OCI-LY7 (cell line): ENCODE results near the gene NUDCD3. TPM values are rescaled to one million over a fixed set of nuclear protein-coding genes. Genes with fewer than 3 reads are reported as not detected.
A peak's percentile ranks its signal among the peaks of the same experiment; 100 is the strongest.

ENCODE experiments used
- BruUV-seq: library from RNA; stranded (reverse); fragments of 400-500 nt; replicated peaks from 2 replicates; lab custom pipeline; 2021; lab: Mats Ljungman, UMichigan
- CTCF ChIA-PET: fragments of 300-600 bp; sonication (Branson Sonifier 250); formaldehyde crosslinking; loops from one replicate; lab custom pipeline; 2022; ENCODE audit warnings: antibody characterized with exemption; ENCODE audit not compliant: unreplicated experiment; lab: Charles Lee
- POLR2A ChIA-PET: fragments of 300-600 bp; sonication (Branson Sonifier 250); formaldehyde crosslinking; loops from one replicate; lab custom pipeline; 2022; ENCODE audit warnings: antibody characterized with exemption; lab: Charles Lee
- DNase-seq: peaks from one replicate; pipeline ENCODE4 v3.0.0-alpha.2; 2015; ENCODE audit warnings: low spot score
- H2AFZ ChIP-seq: fragments of 200-600 bp; sonication (generic), shearing (Covaris generic); 2 replicates; pipeline ENCODE4 v1.6.1; 2014; ENCODE audit warnings: mild to moderate bottlenecking, antibody characterized with exemption, low read length, moderate library complexity
- H3K27ac ChIP-seq: fragments of 200-600 bp; sonication (generic); 2 replicates; pipeline ENCODE4 v1.5.1; 2014; ENCODE audit warnings: mixed run types, low read depth, mild to moderate bottlenecking, moderate library complexity, low read length, inconsistent platforms; ENCODE audit not compliant: poor library complexity, severe bottlenecking
- H3K36me3 ChIP-seq: fragments of 200-600 bp; sonication (generic); 2 replicates; pipeline ENCODE4 v1.6.1; 2014; ENCODE audit warnings: mild to moderate bottlenecking, antibody characterized with exemption, low read length, moderate library complexity, mixed read lengths; ENCODE audit not compliant: insufficient read depth
- H3K4me1 ChIP-seq: fragments of 200-600 bp; sonication (generic); 2 replicates; pipeline ENCODE4 v1.5.1; 2014; ENCODE audit warnings: mild to moderate bottlenecking, low read length; ENCODE audit not compliant: insufficient read depth, poor library complexity, severe bottlenecking
- H3K4me2 ChIP-seq: fragments of 200-600 bp; sonication (generic); 2 replicates; pipeline ENCODE4 v1.6.1; 2014; ENCODE audit warnings: mild to moderate bottlenecking, low read length
- H3K4me3 ChIP-seq: fragments of 200-600 bp; sonication (generic); 2 replicates; pipeline ENCODE4 v1.5.1; 2014; ENCODE audit warnings: mild to moderate bottlenecking, low read depth, low read length; ENCODE audit not compliant: poor library complexity, severe bottlenecking
- H3K79me2 ChIP-seq: fragments of 200-600 bp; sonication (generic); 2 replicates; pipeline ENCODE4 v1.6.1; 2016; ENCODE audit warnings: low read depth, mild to moderate bottlenecking, low read length, moderate library complexity, mixed read lengths; ENCODE audit not compliant: insufficient read depth
- H3K9me2 ChIP-seq: fragments of 200-600 bp; sonication (generic); 2 replicates; pipeline ENCODE4 v1.6.1; 2016; ENCODE audit warnings: mild to moderate bottlenecking, low read length, mixed read lengths; ENCODE audit not compliant: insufficient read depth
- H3K9me3 ChIP-seq: fragments of 200-600 bp; sonication (generic); 2 replicates; pipeline ENCODE4 v1.6.1; 2014; ENCODE audit warnings: mild to moderate bottlenecking, mixed run types, low read length, mixed read lengths
- H4K20me1 ChIP-seq: fragments of 200-600 bp; sonication (generic); 2 replicates; pipeline ENCODE4 v1.6.1; 2014; ENCODE audit warnings: mild to moderate bottlenecking, antibody characterized with exemption, low read length, moderate library complexity, mixed read lengths; ENCODE audit not compliant: insufficient read depth
- CTCF ChIP-seq: fragments of 200-600 bp; sonication (generic); conservative IDR thresholded peaks from 2 replicates; pipeline ENCODE4 v1.5.1; 2014; ENCODE audit warnings: mild to moderate bottlenecking, antibody characterized with exemption, low read length, moderate library complexity, mixed read lengths
- EZH2phosphoT487 ChIP-seq: fragments of 200-600 bp; sonication (generic); IDR thresholded peaks from 2 replicates; pipeline ENCODE4 v1.6.1; 2018; ENCODE audit warnings: low read depth, borderline replicate concordance, mild to moderate bottlenecking, mixed run types, antibody characterized with exemption, low read length, moderate library complexity, mixed read lengths
- intact Hi-C: fragments of 100-400 bp; cut with micrococcal nuclease; formaldehyde crosslinking; loops from one replicate; pipeline ENCODE4 v1.10.0; 2022; ENCODE audit not compliant: unreplicated experiment
- total RNA-seq, 2 experiments: library from RNA; depleted of rRNA in 1 of 2; stranded (reverse); fragments of >200 nt in 1 of 2; shearing (Covaris generic) in 1 of 2; gene quantifications; 2 replicates each; pipeline ENCODE4 v1.2.3, GENCODE V29; 2014 to 2022

NUDCD3 gene
- total RNA-seq, 2 experiments from 2014 or later, result 57.0 to 108 TPM

DNA sequence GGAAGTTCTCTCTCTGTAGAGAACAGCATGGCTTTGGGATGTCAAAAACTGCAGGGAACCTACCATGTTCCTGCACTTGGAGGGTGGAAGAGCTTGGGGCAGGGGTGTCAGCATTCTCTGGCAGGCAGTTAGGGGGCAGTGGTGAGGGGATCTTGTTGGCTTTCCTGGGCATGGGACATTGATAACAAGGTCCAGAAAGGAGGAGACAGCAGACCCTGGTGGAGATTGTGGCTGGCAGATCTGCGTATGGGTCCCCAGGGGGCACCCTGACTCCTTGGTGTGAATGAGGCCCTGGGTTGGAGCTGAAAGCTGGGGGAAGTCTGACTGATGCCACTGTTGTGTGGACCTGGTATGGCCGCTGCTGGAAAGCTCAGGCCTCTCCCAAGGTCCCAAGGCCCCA lies 142.2 kb downstream of the NUDCD3 start:
- Histone ChIP-seq H3K4me2 (no peak overlapping the region), H4K20me1 (no peaks in the 10 kb centered on the region), H3K9me2 (no peaks in the 10 kb centered on the region), H3K4me3 (no peak overlapping the region), H3K36me3 (no peaks in the 10 kb centered on the region), H3K9me3 (no peaks in the 10 kb centered on the region), H3K79me2 (no peaks in the 10 kb centered on the region), H3K27ac (no peak overlapping the region), H2AFZ (no peak overlapping the region), H3K4me1 (no peaks in the 10 kb centered on the region)
- TF ChIP-seq EZH2phosphoT487, result no peak
- TF ChIP-seq CTCF, result peak; percentile 80
- POLR2A ChIA-PET, result interaction anchor here (0.5 to 1.2 kb wide), 2 partner anchors 84 to 115 kb away, joined by 3 to 4 read pairs; no protein-coding TSS in a partner anchor
- peak; percentile 73 for DNase-seq
- intact Hi-C loops, result loop anchor here (1.0 kb wide), 2 partner anchors 129 to 217 kb away; no protein-coding TSS in a partner anchor
- BruUV-seq, result no TSS peak
- CTCF ChIA-PET, result interaction anchor here (0.8 to 1.2 kb wide), 2 partner anchors 30 to 187 kb away, joined by 3 to 4 read pairs; no protein-coding TSS in a partner anchor

GRCh38 chr7:44347546-44348114 lies 142.8 kb downstream of the NUDCD3 start:
- Histone ChIP-seq H3K36me3 (no peaks in the 10 kb centered on the region), H3K27ac (no peak overlapping the region), H3K9me3 (no peaks in the 10 kb centered on the region), H3K9me2 (no peaks in the 10 kb centered on the region), H4K20me1 (no peaks in the 10 kb centered on the region), H3K4me3 (no peak overlapping the region), H2AFZ (no peak overlapping the region), H3K4me2 (no peak overlapping the region), H3K79me2 (no peaks in the 10 kb centered on the region), H3K4me1 (no peaks in the 10 kb centered on the region)
- intact Hi-C loops, result loop anchor here (1.0 kb wide), 2 partner anchors 130 to 218 kb away; no protein-coding TSS in a partner anchor
- TF ChIP-seq CTCF (no peak), EZH2phosphoT487 (no peak)
- BruUV-seq, result no TSS peak
- CTCF ChIA-PET, result interaction anchor here (1.2 kb wide), 1 partner anchor 187 kb away, joined by 3 read pairs; no protein-coding TSS in a partner anchor
- no peak for DNase-seq
- POLR2A ChIA-PET, result interaction anchor here (0.5 to 1.2 kb wide), 3 partner anchors 20 to 116 kb away, joined by 3 to 4 read pairs (median 3); no protein-coding TSS in a partner anchor

DNA sequence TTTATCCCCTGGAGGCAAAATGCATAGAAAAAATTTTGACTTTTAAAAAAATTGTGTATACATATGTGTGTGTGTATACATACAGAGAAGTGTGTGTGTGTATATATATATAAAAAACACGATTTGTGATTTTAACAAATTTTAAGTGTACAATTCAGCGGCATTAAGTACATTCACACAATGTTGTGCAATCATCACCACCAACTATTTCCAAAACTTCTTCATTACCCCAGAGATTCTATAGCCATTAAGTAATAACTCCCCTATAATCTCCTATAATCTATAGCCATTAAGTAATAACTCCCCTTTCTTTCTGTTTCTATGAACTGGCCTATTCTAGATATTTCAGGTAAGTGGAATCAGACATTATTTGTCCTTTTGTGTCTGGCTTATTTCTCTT lies 144.4 kb downstream of the NUDCD3 start:
- TF ChIP-seq CTCF (no peak), EZH2phosphoT487 (no peak)
- Histone ChIP-seq H3K4me3 (no peak overlapping the region), H3K27ac (no peak overlapping the region), H3K9me2 (no peaks in the 10 kb centered on the region), H3K9me3 (no peaks in the 10 kb centered on the region), H4K20me1 (no peaks in the 10 kb centered on the region), H2AFZ (no peak overlapping the region), H3K4me1 (no peaks in the 10 kb centered on the region), H3K79me2 (no peaks in the 10 kb centered on the region), H3K36me3 (no peaks in the 10 kb centered on the region), H3K4me2 (no peak overlapping the region)
- DNase-seq, result no peak
- CTCF ChIA-PET, result no interaction called here
- BruUV-seq, result no TSS peak
- intact Hi-C loops, result no loop called here
- POLR2A ChIA-PET, result no interaction called here
